Fibroblast of skin of abdomen (primary cell): ENCODE results near the gene NPY1R. TPM values are rescaled to one million over a fixed set of nuclear protein-coding genes. Genes with fewer than 3 reads are reported as not detected.

Experiments
- DNase-seq: peaks from one replicate; pipeline ENCODE4 v3.0.0-alpha.2; 2013
- polyA plus RNA-seq, 2 experiments: library from polyadenylated mRNA; unstranded; fragments of 120-200 nt; gene quantifications; one replicate each; pipeline ENCODE4 v1.2.1, GENCODE V29; 2013; ENCODE audit not compliant: insufficient read length in 2 of 2

The NPY1R gene
- polyA plus RNA-seq (2013, experiment 1 of 2; ENCODE audit: insufficient read length) = 0.76 TPM
- polyA plus RNA-seq (2013, experiment 2 of 2; ENCODE audit: insufficient read length) = 0.48 TPM

DNA sequence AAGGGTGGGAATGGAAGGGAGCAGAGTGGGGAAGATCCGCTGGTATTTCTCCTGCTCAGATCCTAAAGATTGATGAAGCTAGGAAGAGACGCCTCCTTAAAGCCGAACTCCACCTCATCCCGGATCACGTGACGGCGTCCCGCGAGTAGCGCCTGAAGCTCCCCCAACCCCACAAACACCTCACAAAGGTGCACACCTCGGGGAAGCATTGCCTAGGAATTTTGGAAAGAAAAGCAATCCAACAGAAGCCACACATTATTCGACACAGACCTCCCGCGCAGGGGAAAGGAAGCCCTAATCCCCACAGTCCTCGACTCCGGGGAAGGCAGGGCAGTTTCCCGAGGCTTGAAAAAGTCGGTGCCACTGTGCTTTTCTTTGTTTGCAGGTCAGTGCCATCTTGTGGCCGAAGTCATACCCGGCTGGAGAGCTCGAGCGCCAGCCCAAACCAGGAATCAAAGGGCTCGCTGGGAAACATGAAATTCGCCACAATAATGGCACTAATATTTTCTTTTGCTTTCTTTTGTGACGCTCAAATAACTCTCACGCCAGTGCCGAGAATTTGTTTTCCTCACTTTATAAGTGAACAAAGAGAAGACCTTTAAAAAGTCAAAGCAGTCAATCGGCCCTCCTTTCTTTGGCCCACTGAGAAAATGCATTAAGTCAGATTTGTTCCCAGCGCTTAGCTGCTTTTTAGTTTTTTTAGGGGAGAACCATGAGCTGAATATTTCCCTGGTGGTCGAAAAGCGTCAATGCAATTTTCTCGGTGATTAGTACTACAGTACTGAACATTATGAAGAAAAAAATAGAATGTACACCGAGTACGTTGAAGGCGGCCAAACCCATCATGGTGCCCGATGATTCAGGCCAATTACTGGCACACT, at the start of gene NPY1R:
TSS of gene NPY1R (minus strand) at position 71 of the 881 bp plus-strand sequence. CDS start 6,042 bp downstream, outside the sequence.
- DNase-seq = peak; percentile 76

DNA sequence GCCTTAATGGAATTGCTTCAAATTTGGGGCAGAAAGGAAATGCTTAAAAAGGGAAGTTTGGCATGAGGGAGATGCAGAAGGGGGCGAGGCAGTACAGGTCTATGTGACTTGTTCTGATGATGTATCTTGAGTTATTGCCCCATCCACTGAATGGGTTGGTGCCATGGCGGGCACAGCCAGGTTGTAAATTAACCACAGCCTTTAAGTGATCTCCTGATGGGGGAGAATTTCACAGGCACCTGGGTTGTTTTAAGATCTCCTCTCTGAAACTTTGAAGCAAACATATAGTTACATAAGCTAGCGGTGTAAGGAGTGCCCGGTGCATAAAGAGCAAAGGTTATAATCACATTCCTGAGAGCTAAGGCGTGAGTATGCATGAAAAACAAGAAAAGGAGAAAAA, 48.3 kb upstream of the NPY1R start:
- no peak for DNase-seq

GRCh38 chr4:163378661-163379060, 46.3 kb upstream of the NPY1R start:
- no peak for DNase-seq

GRCh38 chr4:163372029-163372428, 39.6 kb upstream of the NPY1R start:
- DNase-seq = no peak

DNA sequence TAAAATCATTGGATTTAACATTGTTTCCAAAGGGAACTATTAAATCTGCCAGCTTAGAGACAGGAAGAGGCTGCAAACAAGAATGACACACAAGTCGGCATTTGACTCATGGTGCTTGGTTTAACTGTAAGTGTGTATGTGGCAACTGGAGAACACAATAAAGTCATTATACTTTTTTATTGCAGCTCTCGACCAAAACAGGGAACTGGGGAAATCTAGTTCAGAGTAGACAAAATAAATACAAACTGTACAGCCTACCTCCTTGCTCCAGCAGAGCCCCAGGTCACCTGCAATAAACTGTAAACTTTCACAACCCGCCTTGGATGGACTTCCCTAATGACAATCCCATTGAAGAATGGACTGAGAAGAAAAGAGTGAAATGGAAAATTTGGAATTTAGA, 35.3 kb upstream of the NPY1R start:
- no peak for DNase-seq

GRCh38 chr4:163356104-163356503, 23.7 kb upstream of the NPY1R start:
- no peak for DNase-seq

DNA sequence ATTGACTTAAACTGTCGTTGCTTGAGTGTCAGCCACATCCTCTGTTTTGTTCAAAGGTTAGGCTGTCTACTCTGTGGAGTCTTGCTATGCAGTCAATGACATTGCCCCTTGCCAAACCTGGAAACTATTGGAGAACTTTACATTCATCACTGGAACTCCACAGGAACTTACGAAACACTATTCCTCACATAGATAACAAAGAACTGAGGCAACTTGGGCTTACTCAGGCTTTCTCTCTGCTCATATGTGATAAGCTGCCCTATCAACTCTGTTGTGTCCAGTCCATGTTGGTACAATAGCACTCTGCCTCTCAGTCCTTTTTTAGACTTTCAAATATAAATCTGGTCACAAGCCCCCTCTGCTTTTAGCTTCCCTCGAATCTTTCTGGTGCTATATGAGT, 20.7 kb upstream of the NPY1R start:
- no peak for DNase-seq

GRCh38 chr4:163350672-163351071, 18.3 kb upstream of the NPY1R start:
- no peak for DNase-seq

GRCh38 chr4:163344147-163345125, 12.0 kb upstream of the NPY1R start:
- DNase-seq = no peak

- DNase-seq = no peak
Measured at GRCh38 chr4:163343604-163344146, 11.3 kb upstream of the NPY1R start, which contains the start of gene NPY5R. Gene NPY5R (plus strand): TSS chr4:163343892. CDS start chr4:163350274, 6,382 bp downstream.

GRCh38 chr4:163335384-163335783, 3.0 kb upstream of the NPY1R start:
- DNase-seq = no peak

DNA sequence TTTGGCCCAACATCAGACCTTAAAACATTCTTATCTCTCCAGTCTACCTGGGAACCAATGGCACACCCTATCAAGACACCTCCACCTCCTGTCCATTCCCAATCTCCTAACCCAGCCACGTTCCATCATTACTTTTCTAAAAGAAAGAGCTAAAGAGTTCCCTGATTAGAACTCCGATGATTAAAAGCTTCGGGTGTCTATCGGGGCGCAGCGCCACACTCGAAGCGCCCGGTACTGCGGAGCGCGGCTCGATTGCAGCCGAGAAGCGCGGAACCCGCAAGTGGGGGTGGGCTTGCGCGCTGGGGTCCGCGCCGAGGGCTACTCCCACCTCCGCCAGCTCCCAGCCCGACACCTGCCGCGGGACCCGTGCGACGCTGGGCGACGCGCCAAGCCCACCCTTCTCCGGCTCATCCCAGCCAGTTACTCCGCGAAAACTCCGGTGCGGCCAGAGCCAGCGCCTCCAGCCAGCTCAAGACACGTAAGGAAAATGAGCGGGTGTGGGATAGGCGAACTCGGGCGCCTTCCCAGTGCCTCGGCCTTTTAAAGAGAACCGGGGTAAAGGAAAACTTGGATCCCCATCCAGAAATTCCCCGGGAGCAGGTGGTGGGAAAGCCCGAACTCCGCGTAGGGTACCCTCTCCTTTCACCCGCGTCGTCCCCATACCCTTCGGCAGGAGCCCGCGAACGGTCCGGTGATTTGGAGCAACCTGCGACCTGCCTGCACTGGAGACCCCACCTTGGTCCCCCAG, 593 bp downstream of the NPY1R start:
- DNase-seq = peak; percentile 8

GRCh38 chr4:163330916-163331628, 1.3 kb downstream of the NPY1R start:
- DNase-seq = no peak

GRCh38 chr4:163317110-163317509, 15.3 kb downstream of the NPY1R start:
- DNase-seq = no peak

- DNase-seq = no peak
Measured at GRCh38 chr4:163309466-163309865, 22.9 kb downstream of the NPY1R start.

DNA sequence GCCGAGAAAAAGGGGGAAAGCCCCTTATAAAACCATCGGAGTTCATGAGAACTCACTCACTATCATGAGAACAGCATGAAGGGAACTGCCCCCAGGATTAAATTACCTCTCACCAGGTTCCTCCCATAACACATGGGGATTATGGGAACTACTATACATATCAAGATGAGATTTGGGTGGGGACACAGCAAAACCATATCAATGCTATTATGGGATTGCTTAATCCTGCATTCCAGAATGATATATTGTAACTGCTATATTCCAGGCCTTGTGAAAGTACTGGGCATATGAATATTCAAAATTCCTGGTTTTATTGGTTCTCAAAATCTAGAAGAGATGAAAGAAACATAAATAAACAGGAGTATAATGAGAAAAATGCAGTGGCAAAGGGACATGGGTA, 29.3 kb downstream of the NPY1R start:
- no peak for DNase-seq

DNA sequence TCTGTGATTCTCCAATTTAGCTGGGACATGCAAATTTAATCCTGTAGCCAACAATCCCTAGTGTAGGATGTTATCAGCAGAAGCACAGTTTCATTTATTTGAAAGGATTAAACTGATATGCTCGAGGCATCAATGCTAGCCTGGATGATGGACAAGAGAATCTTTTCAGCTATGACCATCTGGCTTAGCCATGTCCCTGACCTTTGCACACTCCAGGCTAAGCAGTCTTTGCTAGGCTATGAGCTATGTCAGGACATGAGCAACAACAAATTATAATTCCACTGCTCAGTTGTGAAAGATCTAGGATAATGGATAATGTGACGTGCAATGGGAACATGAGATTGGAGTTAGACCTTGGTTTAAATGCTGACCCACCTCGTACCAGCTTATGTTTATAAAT, 32.0 kb downstream of the NPY1R start:
- no peak for DNase-seq

- DNase-seq = no peak
Measured at GRCh38 chr4:163295138-163295537, 37.3 kb downstream of the NPY1R start.

DNA sequence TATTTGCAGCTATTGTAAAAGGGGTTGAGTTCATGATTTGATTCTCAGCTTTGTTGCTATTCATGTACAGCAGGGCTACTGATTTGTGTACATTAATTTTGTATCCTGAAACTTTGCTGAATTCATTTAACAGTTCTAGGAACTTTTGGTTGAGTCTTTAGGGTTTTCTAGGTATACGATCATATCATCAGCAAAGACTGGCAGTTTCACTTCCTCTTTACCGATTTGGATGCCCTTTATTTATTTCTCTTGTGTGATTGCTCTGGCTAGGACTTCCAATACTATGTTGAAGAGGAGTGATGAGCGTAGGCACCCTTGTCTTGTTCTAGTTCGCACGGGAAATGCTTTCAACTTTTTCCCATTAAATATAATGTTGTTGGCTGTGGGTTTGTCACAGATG, 48.1 kb downstream of the NPY1R start:
- no peak for DNase-seq

GRCh38 chr4:163280703-163281519, 51.5 kb downstream of the NPY1R start:
- DNase-seq = no peak
